Hepatocyte (in vitro differentiated cells): ENCODE results near the gene ABHD15.

Source experiments
- EZH2 ChIP-seq: fragments of 200-600 bp; sonication (generic); IDR thresholded peaks from 2 replicates; pipeline ENCODE4 v1.6.1; 2016; ENCODE audit warnings: antibody characterized with exemption, mild to moderate bottlenecking, borderline replicate concordance
- EZH2phosphoT487 ChIP-seq: fragments of 200-600 bp; sonication (generic); IDR thresholded peaks from one replicate; pipeline ENCODE4 v1.6.1; 2018; ENCODE audit warnings: antibody characterized with exemption, mild to moderate bottlenecking, low read depth, moderate library complexity; ENCODE audit not compliant: unreplicated experiment, severe bottlenecking
- TF ChIP-seq, protein P1 (sequence below): fragments of 200-600 bp; sonication (generic); IDR thresholded peaks from 2 replicates; pipeline ENCODE4 v1.5.1; 2016; ENCODE audit warnings: antibody characterized with exemption, mild to moderate bottlenecking; ENCODE audit not compliant: poor library complexity

DNA sequence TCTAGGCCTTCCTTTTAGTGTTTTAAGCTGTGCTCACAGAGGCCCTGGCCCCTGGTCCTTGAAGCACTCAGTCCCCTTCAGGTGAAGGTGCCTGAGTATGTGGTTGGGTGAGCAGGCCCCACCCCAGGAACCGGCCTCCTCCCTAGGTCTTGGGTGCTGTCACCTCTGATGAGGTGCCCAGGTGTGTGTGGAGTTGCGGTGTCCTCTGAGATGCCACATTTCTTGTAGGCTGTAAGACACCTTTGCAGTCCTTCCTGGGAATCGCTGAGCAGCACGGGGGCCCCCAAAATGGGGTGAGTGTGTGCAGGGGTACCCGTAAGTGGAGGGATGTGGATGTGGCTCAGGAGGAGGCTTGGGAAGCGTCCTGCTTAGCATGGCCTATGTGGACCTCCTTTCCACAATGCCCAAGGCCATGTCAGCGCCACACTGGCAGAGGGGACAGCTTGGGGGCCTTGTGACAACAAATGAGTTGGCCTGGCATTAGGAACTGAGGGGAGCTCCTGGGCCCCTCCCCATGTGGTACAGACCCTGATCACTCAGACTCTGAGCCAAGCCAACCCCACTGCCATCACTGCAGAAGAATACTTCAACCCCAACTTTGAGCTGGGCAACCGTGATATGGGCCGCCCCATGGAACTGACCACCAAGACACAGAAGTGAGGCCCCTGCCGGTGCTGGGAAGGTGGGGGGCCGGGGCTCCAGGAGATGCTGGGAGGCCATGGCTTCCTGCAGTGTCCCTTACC, 44.7 kb upstream of the ABHD15 start:
- TF ChIP-seq, protein P1, sequence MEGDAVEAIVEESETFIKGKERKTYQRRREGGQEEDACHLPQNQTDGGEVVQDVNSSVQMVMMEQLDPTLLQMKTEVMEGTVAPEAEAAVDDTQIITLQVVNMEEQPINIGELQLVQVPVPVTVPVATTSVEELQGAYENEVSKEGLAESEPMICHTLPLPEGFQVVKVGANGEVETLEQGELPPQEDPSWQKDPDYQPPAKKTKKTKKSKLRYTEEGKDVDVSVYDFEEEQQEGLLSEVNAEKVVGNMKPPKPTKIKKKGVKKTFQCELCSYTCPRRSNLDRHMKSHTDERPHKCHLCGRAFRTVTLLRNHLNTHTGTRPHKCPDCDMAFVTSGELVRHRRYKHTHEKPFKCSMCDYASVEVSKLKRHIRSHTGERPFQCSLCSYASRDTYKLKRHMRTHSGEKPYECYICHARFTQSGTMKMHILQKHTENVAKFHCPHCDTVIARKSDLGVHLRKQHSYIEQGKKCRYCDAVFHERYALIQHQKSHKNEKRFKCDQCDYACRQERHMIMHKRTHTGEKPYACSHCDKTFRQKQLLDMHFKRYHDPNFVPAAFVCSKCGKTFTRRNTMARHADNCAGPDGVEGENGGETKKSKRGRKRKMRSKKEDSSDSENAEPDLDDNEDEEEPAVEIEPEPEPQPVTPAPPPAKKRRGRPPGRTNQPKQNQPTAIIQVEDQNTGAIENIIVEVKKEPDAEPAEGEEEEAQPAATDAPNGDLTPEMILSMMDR = no peak
- TF ChIP-seq EZH2 (no peak), EZH2phosphoT487 (no peak)
